ENCODE data around the gene SLC22A23. TPM values are rescaled to one million over a fixed set of nuclear protein-coding genes. Genes with fewer than 3 reads are reported as not detected.

SLC22A23 gene
- total RNA-seq, 2 donors from 2014 or later, result 11.1 to 13.3 TPM

DNA sequence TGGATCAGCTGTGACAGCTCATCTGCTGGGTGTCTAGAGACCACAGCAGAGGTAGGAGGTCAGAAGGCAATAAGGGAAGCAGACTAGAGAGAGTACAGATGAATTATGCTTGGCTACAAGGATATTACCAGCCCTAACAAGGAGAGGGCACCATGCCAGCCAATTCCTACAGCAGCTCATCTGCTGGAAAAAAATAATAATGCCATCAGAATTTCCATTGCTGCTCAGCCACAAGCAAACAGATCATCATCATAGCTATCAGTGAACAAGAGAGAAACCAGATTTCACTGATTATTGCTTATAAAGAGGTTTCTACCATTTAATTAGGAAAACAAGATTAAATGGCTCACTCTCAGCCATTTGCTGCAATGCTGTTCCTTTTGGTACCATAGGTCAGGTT lies 131.6 kb downstream of the SLC22A23 start:
- Histone ChIP-seq H3K27ac (ENCODE audit: low read depth, low read length) (peak overlapping the region; percentile 38), H3K9me3 (ENCODE audit: control insufficient read depth, low read length) (no peaks in the 10 kb centered on the region), H3K4me3 (ENCODE audit: low read length) (no peak overlapping the region), H3K9ac (ENCODE audit: extremely low read depth, low read length, poor library complexity, severe bottlenecking) (no peak overlapping the region), H3K27me3 (ENCODE audit: control insufficient read depth, insufficient read depth, low read length, poor library complexity, severe bottlenecking) (no peaks in the 10 kb centered on the region), H3K4me1 (ENCODE audit: control insufficient read depth, insufficient read depth, low read length) (no peaks in the 10 kb centered on the region), H3K36me3 (ENCODE audit: control insufficient read depth, insufficient read depth, low read length) (no peaks in the 10 kb centered on the region)
- no peaks in the 10 kb centered on the region for H3K9me3 Mint-ChIP-seq
- DNase-seq, result peak; percentile 6
- H3K4me1 Mint-ChIP-seq, result peaks cover 12% of the 10 kb centered on the region
- H3K36me3 Mint-ChIP-seq (ENCODE audit: low read depth), result no peaks in the 10 kb centered on the region
- no peak overlapping the region for H3K4me3 Mint-ChIP-seq
- TF ChIP-seq, protein P1, sequence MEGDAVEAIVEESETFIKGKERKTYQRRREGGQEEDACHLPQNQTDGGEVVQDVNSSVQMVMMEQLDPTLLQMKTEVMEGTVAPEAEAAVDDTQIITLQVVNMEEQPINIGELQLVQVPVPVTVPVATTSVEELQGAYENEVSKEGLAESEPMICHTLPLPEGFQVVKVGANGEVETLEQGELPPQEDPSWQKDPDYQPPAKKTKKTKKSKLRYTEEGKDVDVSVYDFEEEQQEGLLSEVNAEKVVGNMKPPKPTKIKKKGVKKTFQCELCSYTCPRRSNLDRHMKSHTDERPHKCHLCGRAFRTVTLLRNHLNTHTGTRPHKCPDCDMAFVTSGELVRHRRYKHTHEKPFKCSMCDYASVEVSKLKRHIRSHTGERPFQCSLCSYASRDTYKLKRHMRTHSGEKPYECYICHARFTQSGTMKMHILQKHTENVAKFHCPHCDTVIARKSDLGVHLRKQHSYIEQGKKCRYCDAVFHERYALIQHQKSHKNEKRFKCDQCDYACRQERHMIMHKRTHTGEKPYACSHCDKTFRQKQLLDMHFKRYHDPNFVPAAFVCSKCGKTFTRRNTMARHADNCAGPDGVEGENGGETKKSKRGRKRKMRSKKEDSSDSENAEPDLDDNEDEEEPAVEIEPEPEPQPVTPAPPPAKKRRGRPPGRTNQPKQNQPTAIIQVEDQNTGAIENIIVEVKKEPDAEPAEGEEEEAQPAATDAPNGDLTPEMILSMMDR (conservative IDR thresholded peaks at IDR 0.05), result no peak
- H3K27me3 Mint-ChIP-seq (ENCODE audit: insufficient read depth), result no peaks in the 10 kb centered on the region
- H3K27ac Mint-ChIP-seq, result no peak overlapping the region

DNA sequence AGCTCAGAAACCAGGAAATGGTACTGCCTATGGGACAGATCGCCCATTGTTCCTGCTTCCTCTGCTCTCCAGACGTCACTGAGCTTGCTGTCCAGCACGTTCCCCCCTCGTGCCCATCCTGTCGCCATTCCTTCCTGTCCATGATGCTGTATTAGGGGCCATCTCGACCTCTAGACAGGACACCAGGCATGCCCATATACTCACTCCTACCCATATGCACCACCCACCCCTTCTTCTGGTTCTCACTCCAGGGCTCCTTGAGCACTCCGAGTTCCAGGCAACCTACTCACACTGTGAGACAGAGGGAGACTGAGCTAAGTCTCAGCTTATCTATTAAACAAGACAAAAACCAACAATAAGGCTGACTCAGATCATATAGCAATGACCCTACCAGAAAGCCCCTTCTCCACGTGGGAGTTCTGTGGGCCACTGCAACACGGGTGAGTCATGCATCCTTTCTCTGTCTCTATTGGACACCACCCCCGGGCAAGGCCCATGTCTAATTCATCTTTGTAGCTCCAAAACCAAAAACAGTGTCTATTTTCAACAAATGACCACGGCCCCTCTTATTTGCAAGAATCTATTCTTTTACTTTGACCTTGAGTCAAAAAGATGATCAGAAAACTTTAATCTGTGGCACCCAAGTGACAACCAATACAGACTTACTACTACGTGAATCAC lies 132.4 kb downstream of the SLC22A23 start:
- no peaks in the 10 kb centered on the region for H3K4me1 ChIP-seq (ENCODE audit: control insufficient read depth, insufficient read depth, low read length)
- Mint-ChIP-seq H3K4me3 (no peak overlapping the region), H3K4me1 (peaks cover 12% of the 10 kb centered on the region), H3K27me3 (ENCODE audit: insufficient read depth) (no peaks in the 10 kb centered on the region), H3K9me3 (no peaks in the 10 kb centered on the region), H3K36me3 (ENCODE audit: low read depth) (no peaks in the 10 kb centered on the region), H3K27ac (no peak overlapping the region)
- H3K4me3 ChIP-seq (ENCODE audit: low read length), result no peak overlapping the region
- no peaks in the 10 kb centered on the region for H3K9me3 ChIP-seq (ENCODE audit: control insufficient read depth, low read length)
- WGBS, 2 experiments (ENCODE audit: insufficient coverage in 1 of 2, insufficient read length in 1 of 2), result 77 to 87% methylated on average over 11 to 12 of the region's 12 CpGs
- TF ChIP-seq, protein P1 (conservative IDR thresholded peaks at IDR 0.05), result no peak
- DNase-seq, result peak; percentile 22
- peak overlapping the region; percentile 41 for H3K27ac ChIP-seq (ENCODE audit: low read depth, low read length)
- no peaks in the 10 kb centered on the region for H3K36me3 ChIP-seq (ENCODE audit: control insufficient read depth, insufficient read depth, low read length)
- H3K9ac ChIP-seq (ENCODE audit: extremely low read depth, low read length, poor library complexity, severe bottlenecking), result no peak overlapping the region
- no peaks in the 10 kb centered on the region for H3K27me3 ChIP-seq (ENCODE audit: control insufficient read depth, insufficient read depth, low read length, poor library complexity, severe bottlenecking)

DNA sequence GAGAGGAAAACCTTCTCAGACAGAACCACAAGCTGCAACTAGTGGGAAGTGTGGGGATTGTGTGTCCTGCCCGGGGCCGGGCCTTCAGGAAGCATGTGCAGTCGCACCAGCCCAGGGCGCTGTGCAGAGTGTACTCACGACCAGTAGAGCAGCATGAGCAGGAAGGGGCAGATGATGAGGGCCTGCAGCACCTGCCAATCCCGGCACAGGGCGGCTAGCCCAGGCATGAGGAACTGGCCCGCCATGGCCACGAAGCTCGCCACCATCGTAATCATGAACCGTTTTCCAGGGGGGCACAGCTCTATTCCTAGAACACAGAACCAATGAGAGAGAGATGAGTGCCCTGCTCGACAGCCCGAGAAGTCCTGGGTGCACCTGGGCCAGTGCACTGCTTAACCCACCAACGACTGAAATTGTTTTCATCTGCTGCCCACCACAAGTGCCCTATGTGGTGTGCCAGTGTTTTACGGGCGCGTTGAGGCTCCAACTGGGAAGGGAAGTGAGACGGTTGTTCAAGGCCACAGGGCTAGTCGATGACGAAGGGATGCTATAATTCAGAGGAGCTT lies 133.1 kb downstream of the SLC22A23 start:
- H3K9me3 Mint-ChIP-seq, result no peaks in the 10 kb centered on the region
- DNase-seq, result peak; percentile 13
- Histone ChIP-seq H3K36me3 (ENCODE audit: control insufficient read depth, insufficient read depth, low read length) (no peaks in the 10 kb centered on the region), H3K27me3 (ENCODE audit: control insufficient read depth, insufficient read depth, low read length, poor library complexity, severe bottlenecking) (no peaks in the 10 kb centered on the region), H3K4me1 (ENCODE audit: control insufficient read depth, insufficient read depth, low read length) (no peaks in the 10 kb centered on the region), H3K4me3 (ENCODE audit: low read length) (no peak overlapping the region), H3K9ac (ENCODE audit: extremely low read depth, low read length, poor library complexity, severe bottlenecking) (no peak overlapping the region), H3K9me3 (ENCODE audit: control insufficient read depth, low read length) (no peaks in the 10 kb centered on the region), H3K27ac (ENCODE audit: low read depth, low read length) (no peak overlapping the region)
- peaks cover 12% of the 10 kb centered on the region for H3K4me1 Mint-ChIP-seq
- no peak overlapping the region for H3K4me3 Mint-ChIP-seq
- no peaks in the 10 kb centered on the region for H3K27me3 Mint-ChIP-seq (ENCODE audit: insufficient read depth)
- WGBS, 2 experiments (ENCODE audit: insufficient coverage in 1 of 2, insufficient read length in 1 of 2), result 95% methylated on average over 20 to 21 of the region's 21 CpGs
- H3K36me3 Mint-ChIP-seq (ENCODE audit: low read depth), result no peaks in the 10 kb centered on the region
- TF ChIP-seq, protein P1 (conservative IDR thresholded peaks at IDR 0.05), result no peak
- no peak overlapping the region for H3K27ac Mint-ChIP-seq
